Measurements from ENCODE around the gene FAM177A1. TPM values are rescaled to one million over a fixed set of nuclear protein-coding genes. Genes with fewer than 3 reads are reported as not detected.

The FAM177A1 gene
- total and polyA plus RNA-seq, 9 of the 15 experiments (the other 6 are each of a cell fraction or from before 2014, with no cell fraction given), result 7.7 to 36.2 (median 29.9) TPM

DNA sequence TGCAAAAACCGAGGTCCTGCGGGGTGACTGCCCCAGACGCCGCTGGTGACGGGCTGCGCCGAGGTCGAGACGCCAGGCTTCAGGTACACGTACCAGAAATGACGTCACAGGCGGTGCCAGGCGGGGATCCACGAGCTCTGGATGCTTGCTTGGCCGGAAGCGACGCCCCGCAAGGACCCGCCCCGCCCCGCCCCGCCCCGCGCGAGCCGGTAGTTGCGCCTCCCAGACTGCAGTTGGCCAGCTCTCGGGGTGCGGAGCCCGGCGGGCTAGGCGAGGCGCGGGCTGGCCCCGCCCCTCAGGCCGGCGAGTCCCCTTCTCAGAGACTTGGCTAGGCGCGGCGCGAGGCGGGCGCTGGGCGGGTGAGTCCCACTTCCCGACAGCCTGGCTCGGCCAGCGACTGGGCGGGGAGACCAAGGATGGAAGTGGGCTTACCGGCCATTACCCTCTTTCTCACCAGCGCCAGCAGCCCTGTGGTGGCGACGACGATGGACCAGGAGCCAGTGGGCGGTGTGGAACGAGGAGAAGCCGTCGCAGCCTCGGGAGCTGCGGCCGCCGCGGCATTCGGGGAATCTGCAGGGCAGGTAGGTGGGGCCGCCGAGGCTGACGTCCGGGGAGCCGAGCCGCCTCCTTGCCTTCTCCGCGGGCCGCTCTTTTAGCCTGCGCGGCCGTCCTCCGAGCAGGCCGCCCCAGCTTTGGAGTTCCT lies at the start of gene FAM177A1 (continued):
- TF ChIP-seq, protein P1, sequence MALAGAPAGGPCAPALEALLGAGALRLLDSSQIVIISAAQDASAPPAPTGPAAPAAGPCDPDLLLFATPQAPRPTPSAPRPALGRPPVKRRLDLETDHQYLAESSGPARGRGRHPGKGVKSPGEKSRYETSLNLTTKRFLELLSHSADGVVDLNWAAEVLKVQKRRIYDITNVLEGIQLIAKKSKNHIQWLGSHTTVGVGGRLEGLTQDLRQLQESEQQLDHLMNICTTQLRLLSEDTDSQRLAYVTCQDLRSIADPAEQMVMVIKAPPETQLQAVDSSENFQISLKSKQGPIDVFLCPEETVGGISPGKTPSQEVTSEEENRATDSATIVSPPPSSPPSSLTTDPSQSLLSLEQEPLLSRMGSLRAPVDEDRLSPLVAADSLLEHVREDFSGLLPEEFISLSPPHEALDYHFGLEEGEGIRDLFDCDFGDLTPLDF (CRISPR knock-in tag; IDR thresholded peaks at IDR 0.05), result no peak
- no peak for TF ChIP-seq ZNF431 (CRISPR knock-in tag; IDR thresholded peaks at IDR 0.05)
- TF ChIP-seq, protein P2, sequence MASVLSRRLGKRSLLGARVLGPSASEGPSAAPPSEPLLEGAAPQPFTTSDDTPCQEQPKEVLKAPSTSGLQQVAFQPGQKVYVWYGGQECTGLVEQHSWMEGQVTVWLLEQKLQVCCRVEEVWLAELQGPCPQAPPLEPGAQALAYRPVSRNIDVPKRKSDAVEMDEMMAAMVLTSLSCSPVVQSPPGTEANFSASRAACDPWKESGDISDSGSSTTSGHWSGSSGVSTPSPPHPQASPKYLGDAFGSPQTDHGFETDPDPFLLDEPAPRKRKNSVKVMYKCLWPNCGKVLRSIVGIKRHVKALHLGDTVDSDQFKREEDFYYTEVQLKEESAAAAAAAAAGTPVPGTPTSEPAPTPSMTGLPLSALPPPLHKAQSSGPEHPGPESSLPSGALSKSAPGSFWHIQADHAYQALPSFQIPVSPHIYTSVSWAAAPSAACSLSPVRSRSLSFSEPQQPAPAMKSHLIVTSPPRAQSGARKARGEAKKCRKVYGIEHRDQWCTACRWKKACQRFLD (CRISPR knock-in tag; IDR thresholded peaks at IDR 0.05), result no peak
- peak; percentile 62 for TF ChIP-seq ATF1 (CRISPR knock-in tag; IDR thresholded peaks at IDR 0.05)
- peak; percentile 97 for TF ChIP-seq ATF1 (tag; IDR thresholded peaks at IDR 0.05)
- peak; percentile 97 for TF ChIP-seq ZBTB17 (CRISPR knock-in tag; IDR thresholded peaks at IDR 0.05)
- no peak for TF ChIP-seq PHF20 (IDR thresholded peaks at IDR 0.05; ENCODE audit: partially characterized antibody)
- TF ChIP-seq, protein P3, sequence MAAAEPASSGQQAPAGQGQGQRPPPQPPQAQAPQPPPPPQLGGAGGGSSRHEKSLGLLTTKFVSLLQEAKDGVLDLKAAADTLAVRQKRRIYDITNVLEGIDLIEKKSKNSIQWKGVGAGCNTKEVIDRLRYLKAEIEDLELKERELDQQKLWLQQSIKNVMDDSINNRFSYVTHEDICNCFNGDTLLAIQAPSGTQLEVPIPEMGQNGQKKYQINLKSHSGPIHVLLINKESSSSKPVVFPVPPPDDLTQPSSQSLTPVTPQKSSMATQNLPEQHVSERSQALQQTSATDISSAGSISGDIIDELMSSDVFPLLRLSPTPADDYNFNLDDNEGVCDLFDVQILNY (CRISPR knock-in tag; IDR thresholded peaks at IDR 0.05), result peak; percentile 64; the same call in 1 of the 2 replicates
- peak; percentile 52 for TF ChIP-seq TBP (optimal IDR thresholded peaks at IDR 0.05; ENCODE audit: low read depth, low read length)
- TF ChIP-seq, protein P4, sequence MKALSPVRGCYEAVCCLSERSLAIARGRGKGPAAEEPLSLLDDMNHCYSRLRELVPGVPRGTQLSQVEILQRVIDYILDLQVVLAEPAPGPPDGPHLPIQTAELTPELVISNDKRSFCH (CRISPR knock-in tag; IDR thresholded peaks at IDR 0.05), result no peak
- TF ChIP-seq, protein P4 (tag; IDR thresholded peaks at IDR 0.05), result no peak
- TF ChIP-seq, protein P5, sequence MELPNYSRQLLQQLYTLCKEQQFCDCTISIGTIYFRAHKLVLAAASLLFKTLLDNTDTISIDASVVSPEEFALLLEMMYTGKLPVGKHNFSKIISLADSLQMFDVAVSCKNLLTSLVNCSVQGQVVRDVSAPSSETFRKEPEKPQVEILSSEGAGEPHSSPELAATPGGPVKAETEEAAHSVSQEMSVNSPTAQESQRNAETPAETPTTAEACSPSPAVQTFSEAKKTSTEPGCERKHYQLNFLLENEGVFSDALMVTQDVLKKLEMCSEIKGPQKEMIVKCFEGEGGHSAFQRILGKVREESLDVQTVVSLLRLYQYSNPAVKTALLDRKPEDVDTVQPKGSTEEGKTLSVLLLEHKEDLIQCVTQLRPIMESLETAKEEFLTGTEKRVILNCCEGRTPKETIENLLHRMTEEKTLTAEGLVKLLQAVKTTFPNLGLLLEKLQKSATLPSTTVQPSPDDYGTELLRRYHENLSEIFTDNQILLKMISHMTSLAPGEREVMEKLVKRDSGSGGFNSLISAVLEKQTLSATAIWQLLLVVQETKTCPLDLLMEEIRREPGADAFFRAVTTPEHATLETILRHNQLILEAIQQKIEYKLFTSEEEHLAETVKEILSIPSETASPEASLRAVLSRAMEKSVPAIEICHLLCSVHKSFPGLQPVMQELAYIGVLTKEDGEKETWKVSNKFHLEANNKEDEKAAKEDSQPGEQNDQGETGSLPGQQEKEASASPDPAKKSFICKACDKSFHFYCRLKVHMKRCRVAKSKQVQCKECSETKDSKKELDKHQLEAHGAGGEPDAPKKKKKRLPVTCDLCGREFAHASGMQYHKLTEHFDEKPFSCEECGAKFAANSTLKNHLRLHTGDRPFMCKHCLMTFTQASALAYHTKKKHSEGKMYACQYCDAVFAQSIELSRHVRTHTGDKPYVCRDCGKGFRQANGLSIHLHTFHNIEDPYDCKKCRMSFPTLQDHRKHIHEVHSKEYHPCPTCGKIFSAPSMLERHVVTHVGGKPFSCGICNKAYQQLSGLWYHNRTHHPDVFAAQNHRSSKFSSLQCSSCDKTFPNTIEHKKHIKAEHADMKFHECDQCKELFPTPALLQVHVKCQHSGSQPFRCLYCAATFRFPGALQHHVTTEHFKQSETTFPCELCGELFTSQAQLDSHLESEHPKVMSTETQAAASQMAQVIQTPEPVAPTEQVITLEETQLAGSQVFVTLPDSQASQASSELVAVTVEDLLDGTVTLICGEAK (IDR thresholded peaks at IDR 0.05), result peak; percentile 51; the same call in 1 of the 2 replicates
- TF ChIP-seq, protein P5 (CRISPR knock-in tag; IDR thresholded peaks at IDR 0.05), result no peak
- no peak for TF ChIP-seq ZNF347 (CRISPR knock-in tag; IDR thresholded peaks at IDR 0.05; ENCODE audit: low read depth)
- peak; percentile 46; the same call in 1 of the 2 replicates for TF ChIP-seq JUNB (CRISPR knock-in tag; conservative IDR thresholded peaks at IDR 0.05)

Data from K562 (cell line).